ENCODE results near the gene KAT6B.
"Not testable (repeated sequence)": the region's sequence is repeated elsewhere in the genome, so short reads cannot be mapped to it uniquely, and the experiment has no call there.

The KAT6B gene

DNA sequence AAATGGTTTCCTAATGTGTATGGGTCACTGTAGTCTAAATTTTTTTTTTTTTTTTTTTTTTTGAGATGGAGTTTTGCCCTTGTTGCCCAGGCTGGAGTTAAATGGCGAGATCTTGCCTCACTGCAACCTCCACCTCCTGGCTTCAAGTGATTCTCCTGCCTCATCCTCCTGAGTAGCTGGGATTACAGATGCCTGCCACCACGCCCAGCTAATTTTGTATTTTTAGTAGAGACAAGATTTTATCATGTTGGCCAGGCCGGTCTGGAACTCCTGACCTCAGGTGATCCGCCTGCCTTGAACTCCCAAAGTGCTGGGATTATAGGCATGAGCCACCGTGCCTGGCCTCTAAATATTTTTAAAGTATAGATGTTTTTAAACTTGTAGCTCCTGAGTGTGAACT, 94.7 kb downstream of the KAT6B start:
- H3K9ac ChIP-seq (ENCODE audit: low read depth, low read length); H3K9me3 ChIP-seq (ENCODE audit: control insufficient read depth, insufficient read depth, low read length); H3K36me3 ChIP-seq (ENCODE audit: insufficient read depth, low read length): not testable (repeated sequence)
- H3K4me1 ChIP-seq (ENCODE audit: insufficient read depth, low read length), result peaks cover 24% of the 10 kb centered on the region

- Histone ChIP-seq H3K4me1 (ENCODE audit: insufficient read depth, low read length) (peaks cover 24% of the 10 kb centered on the region), H3K9ac (ENCODE audit: low read depth, low read length) (no peak overlapping the region), H3K9me3 (ENCODE audit: control insufficient read depth, insufficient read depth, low read length) (no peaks in the 10 kb centered on the region), H3K36me3 (ENCODE audit: insufficient read depth, low read length) (no peaks in the 10 kb centered on the region)
Observed at GRCh38 chr10:74921744-74922143, 95.3 kb downstream of the KAT6B start.

DNA sequence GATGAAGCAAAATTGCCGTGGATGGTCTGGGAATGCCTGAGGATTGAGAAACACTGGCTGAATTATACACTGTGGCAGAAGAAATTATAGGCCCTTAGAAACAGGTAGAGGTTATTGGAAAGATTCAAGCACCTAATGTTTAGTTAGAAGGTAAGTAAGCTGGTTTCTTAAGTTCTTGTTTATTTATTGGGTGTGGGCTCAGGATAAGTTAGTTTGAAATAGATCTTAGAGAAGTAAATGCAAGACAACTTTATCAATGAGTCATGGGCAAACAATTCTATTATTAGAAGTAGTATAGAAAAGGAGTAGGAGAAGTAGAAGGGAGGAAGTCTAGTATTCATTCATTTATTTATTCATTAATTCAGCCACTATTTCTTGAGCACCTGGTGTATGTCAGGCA, 96.5 kb downstream of the KAT6B start:
- H3K36me3 ChIP-seq (ENCODE audit: insufficient read depth, low read length), result no peaks in the 10 kb centered on the region
- H3K9me3 ChIP-seq (ENCODE audit: control insufficient read depth, insufficient read depth, low read length), result no peaks in the 10 kb centered on the region
- H3K4me1 ChIP-seq (ENCODE audit: insufficient read depth, low read length), result peaks cover 28% of the 10 kb centered on the region
- H3K9ac ChIP-seq (ENCODE audit: low read depth, low read length), result no peak overlapping the region

- H3K36me3 ChIP-seq (ENCODE audit: insufficient read depth, low read length), result no peaks in the 10 kb centered on the region
- H3K9me3 ChIP-seq (ENCODE audit: control insufficient read depth, insufficient read depth, low read length), result no peaks in the 10 kb centered on the region
- peaks cover 28% of the 10 kb centered on the region for H3K4me1 ChIP-seq (ENCODE audit: insufficient read depth, low read length)
- H3K9ac ChIP-seq (ENCODE audit: low read depth, low read length), result no peak overlapping the region
Observed at GRCh38 chr10:74923556-74923955, 97.2 kb downstream of the KAT6B start.

- Histone ChIP-seq H3K9ac (ENCODE audit: low read depth, low read length) (no peak overlapping the region), H3K36me3 (ENCODE audit: insufficient read depth, low read length) (no peaks in the 10 kb centered on the region), H3K4me1 (ENCODE audit: insufficient read depth, low read length) (peaks cover 28% of the 10 kb centered on the region), H3K9me3 (ENCODE audit: control insufficient read depth, insufficient read depth, low read length) (no peaks in the 10 kb centered on the region)
Observed at GRCh38 chr10:74924251-74924963, 98.0 kb downstream of the KAT6B start.

DNA sequence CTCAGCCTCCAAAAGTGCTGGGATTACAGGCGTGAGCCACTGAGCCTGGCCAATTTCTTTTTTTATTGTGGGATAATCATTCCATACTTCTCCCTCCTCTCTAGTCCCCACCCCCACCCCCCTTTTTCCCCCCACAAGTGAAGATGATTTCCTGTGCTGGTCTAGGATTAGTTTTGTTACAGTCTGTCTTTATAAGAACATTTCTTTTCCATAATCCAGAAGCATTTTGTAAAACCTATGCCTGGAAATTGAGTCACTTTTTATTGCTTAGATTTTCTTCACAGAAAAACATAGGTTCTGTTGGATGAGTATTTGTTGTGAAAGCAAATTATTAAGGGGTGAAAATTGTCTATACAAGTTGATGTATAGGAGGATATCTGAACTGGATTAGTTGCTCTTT, 98.9 kb downstream of the KAT6B start:
- Histone ChIP-seq H3K4me1 (ENCODE audit: insufficient read depth, low read length) (peaks cover 28% of the 10 kb centered on the region), H3K9ac (ENCODE audit: low read depth, low read length) (no peak overlapping the region), H3K36me3 (ENCODE audit: insufficient read depth, low read length) (no peaks in the 10 kb centered on the region), H3K9me3 (ENCODE audit: control insufficient read depth, insufficient read depth, low read length) (no peaks in the 10 kb centered on the region)

- H3K9ac ChIP-seq (ENCODE audit: low read depth, low read length), result no peak overlapping the region
- no peaks in the 10 kb centered on the region for H3K36me3 ChIP-seq (ENCODE audit: insufficient read depth, low read length)
- no peaks in the 10 kb centered on the region for H3K9me3 ChIP-seq (ENCODE audit: control insufficient read depth, insufficient read depth, low read length)
- H3K4me1 ChIP-seq (ENCODE audit: insufficient read depth, low read length), result peaks cover 28% of the 10 kb centered on the region
Observed at GRCh38 chr10:74925708-74926107, 99.3 kb downstream of the KAT6B start.

- peaks cover 26% of the 10 kb centered on the region for H3K4me1 ChIP-seq (ENCODE audit: insufficient read depth, low read length)
- H3K9me3 ChIP-seq (ENCODE audit: control insufficient read depth, insufficient read depth, low read length), result no peaks in the 10 kb centered on the region
- H3K9ac ChIP-seq (ENCODE audit: low read depth, low read length), result no peak overlapping the region
- H3K36me3 ChIP-seq (ENCODE audit: insufficient read depth, low read length), result no peaks in the 10 kb centered on the region
Observed at GRCh38 chr10:74926791-74927585, 100.6 kb downstream of the KAT6B start.

DNA sequence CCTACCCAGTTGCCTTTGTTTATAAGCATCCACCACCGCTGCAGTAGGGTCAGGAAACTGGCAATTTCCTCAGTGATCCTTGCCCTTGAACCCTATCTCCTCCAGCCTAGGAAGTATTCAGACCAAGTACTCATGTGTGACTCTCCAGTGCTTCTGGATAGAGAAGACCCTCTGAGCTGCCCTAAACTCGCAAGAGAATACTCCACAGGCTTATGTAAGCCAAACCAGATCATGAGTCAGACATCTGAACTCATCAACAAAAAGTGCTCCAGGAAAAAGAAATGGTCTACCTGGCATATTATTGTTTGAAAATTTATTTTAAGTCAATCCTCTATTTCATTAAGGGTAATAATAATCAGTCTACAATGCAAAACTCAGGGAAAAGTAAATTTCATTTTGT, 101.3 kb downstream of the KAT6B start:
- peaks cover 25% of the 10 kb centered on the region for H3K4me1 ChIP-seq (ENCODE audit: insufficient read depth, low read length)

GRCh38 chr10:74928742-74929191, 102.4 kb downstream of the KAT6B start:
- Histone ChIP-seq H3K9me3 (ENCODE audit: control insufficient read depth, insufficient read depth, low read length) (no peaks in the 10 kb centered on the region), H3K36me3 (ENCODE audit: insufficient read depth, low read length) (no peaks in the 10 kb centered on the region), H3K4me1 (ENCODE audit: insufficient read depth, low read length) (peaks cover 18% of the 10 kb centered on the region), H3K9ac (ENCODE audit: low read depth, low read length) (no peak overlapping the region)

More for the DNA sequence above, 101.3 kb downstream of the KAT6B start:
- Histone ChIP-seq H3K9ac (ENCODE audit: low read depth, low read length) (no peak overlapping the region), H3K36me3 (ENCODE audit: insufficient read depth, low read length) (no peaks in the 10 kb centered on the region), H3K9me3 (ENCODE audit: control insufficient read depth, insufficient read depth, low read length) (no peaks in the 10 kb centered on the region)

DNA sequence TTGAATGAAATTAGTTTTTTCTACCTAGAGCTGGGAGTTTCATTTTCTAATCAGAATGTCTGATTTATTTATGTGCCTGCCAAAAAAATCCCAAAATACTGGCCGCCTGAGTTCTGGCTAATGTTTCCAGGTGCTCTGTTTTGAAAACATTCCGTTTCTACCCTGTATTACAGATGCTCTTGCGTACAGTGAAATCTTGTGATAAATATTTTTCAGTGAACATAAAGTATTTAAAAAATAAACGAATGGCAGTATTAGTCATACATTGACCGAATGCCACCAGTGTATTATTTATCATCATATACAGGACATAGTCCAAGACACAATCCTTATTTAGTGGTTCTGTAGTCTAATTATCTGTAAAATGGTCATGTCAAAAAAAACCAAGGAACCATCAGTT, 102.8 kb downstream of the KAT6B start:
- Histone ChIP-seq H3K9ac (ENCODE audit: low read depth, low read length) (no peak overlapping the region), H3K9me3 (ENCODE audit: control insufficient read depth, insufficient read depth, low read length) (no peaks in the 10 kb centered on the region), H3K36me3 (ENCODE audit: insufficient read depth, low read length) (no peaks in the 10 kb centered on the region), H3K4me1 (ENCODE audit: insufficient read depth, low read length) (peaks cover 14% of the 10 kb centered on the region)

DNA sequence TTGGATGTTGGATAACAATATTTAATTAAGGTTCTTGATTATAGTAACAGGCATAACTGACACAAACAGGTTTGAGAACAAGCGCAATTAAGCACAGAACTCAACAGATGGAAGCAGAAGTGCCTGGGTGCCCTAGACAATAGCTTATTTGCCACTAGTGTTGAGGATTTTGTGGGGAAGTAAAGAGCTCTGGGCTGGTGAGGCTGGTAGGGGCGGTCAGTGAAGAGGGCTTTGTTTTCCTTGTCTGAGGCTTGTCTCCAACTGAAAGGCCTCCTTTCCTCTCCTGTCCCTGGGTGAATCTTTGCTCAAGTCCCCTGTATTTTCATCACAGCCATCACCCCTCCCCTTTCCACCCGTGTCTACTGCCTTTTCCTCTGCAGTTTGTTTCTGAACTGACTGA, 104.6 kb downstream of the KAT6B start:
- Histone ChIP-seq H3K36me3 (ENCODE audit: insufficient read depth, low read length) (no peaks in the 10 kb centered on the region), H3K9me3 (ENCODE audit: control insufficient read depth, insufficient read depth, low read length) (no peaks in the 10 kb centered on the region), H3K9ac (ENCODE audit: low read depth, low read length) (no peak overlapping the region), H3K4me1 (ENCODE audit: insufficient read depth, low read length) (peaks cover 8% of the 10 kb centered on the region)

DNA sequence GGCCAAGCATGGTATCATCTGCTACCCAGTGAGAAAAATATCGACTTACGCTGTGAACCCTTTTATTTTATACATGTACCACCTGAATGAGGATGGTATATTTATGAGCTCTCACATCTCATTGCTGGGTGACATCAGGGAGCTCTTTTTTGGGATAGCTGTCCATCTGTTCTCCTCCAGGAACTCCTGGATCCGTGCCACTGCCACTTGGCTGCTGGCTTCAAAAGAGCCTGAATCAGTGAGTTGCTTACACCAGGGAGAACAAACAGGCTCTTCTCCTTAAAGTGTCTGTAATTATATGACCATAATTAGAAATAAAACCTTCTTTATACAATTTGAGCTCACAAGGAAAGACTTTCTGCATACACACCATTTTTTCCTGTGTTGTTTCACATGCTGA, 106.2 kb downstream of the KAT6B start:
- Histone ChIP-seq H3K9me3 (ENCODE audit: control insufficient read depth, insufficient read depth, low read length) (no peaks in the 10 kb centered on the region), H3K36me3 (ENCODE audit: insufficient read depth, low read length) (no peaks in the 10 kb centered on the region)

DNA sequence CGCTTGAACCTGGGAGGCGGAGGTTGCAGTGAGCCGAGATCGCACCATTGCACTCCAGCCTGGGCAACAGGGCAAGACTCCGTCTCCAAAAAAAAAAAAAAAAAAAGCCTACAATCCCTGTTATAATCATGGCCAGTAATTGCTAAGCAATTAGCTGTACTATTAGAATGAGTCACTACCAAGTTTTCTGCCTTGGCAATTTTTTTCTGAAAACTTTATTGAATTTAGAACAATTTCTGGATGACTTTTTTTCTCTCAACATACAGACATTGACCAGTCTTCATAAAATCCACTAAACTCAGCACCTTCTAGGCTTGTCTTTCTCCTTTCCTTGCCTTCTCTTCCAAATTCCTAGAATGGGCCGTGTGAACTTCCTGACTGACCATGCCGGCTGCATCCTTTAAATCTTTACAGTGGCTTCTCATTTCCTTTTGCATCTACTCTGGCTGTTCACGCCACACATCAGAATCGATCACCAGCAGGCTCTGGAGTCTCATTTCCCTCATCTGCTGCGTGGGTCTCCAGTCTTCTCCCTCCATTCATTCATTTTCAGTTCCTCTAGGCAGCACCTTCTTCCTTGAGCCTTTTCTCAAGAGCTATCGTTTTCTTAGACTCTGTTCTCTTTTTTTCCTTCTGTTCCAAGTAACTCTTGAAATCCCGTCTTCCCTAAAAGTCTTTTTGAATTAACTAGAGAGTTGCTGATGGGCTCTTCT, 107.9 kb downstream of the KAT6B start:
- Histone ChIP-seq H3K4me1 (ENCODE audit: insufficient read depth, low read length) (peaks cover 10% of the 10 kb centered on the region), H3K9me3 (ENCODE audit: control insufficient read depth, insufficient read depth, low read length) (no peaks in the 10 kb centered on the region), H3K9ac (ENCODE audit: low read depth, low read length) (no peak overlapping the region), H3K36me3 (ENCODE audit: insufficient read depth, low read length) (no peaks in the 10 kb centered on the region)

More for the DNA sequence above, 106.2 kb downstream of the KAT6B start:
- H3K4me1 ChIP-seq (ENCODE audit: insufficient read depth, low read length), result peaks cover 11% of the 10 kb centered on the region
- no peak overlapping the region for H3K9ac ChIP-seq (ENCODE audit: low read depth, low read length)
